Stimulated activated CD4-positive, alpha-beta T cell treated with anti-CD3 and anti-CD28 coated beads, Interleukin-15, amount 100 ng/mL, for 1 hour (primary cell): ENCODE measurements around the gene THSD7B.

Experiments used
- DNase-seq, 2 donors: peaks; one replicate each; pipeline ENCODE4 v3.0.0-alpha.2; 2020; ENCODE audit warnings: low read depth in 1 of 2, low spot score in 1 of 2

THSD7B gene

DNA sequence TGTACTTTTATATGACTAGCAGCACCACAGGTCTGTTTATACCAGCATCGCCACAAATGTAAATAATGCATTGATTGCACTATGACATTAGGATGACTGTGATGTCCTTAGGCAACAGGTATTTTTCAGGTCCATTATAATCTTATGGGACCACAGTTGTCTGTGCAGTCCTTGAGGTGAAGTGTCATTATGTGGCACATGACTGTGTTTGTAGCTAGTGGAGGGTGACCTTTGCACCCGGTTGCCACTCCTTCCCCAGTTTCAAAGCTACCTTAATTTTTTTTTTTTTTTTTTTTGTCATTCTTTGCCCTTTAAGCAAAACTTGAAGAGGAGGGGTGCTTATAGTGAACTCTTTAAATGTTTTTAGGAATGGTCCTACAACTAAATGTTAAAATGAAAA, 386.4 kb downstream of the THSD7B start:
- DNase-seq, result no peak

DNA sequence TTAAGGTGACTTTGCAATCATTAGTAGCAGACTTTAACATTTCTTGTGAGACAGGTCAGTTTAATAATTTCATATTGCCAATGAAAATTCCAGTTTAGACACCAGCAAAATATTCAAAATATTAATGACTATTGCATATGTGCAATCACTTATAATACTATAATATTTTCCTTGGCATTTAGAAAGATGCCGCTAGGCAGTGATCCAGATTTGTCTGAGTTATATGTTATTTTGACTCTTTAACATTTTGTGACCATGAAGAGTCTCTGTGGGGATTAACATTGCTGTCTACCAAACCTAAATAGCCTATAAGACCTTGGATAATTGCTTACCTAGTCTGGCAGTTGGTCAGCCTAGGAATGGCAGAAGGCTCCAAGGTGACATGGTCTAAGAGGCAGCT, 389.6 kb downstream of the THSD7B start:
- no peak for DNase-seq

DNA sequence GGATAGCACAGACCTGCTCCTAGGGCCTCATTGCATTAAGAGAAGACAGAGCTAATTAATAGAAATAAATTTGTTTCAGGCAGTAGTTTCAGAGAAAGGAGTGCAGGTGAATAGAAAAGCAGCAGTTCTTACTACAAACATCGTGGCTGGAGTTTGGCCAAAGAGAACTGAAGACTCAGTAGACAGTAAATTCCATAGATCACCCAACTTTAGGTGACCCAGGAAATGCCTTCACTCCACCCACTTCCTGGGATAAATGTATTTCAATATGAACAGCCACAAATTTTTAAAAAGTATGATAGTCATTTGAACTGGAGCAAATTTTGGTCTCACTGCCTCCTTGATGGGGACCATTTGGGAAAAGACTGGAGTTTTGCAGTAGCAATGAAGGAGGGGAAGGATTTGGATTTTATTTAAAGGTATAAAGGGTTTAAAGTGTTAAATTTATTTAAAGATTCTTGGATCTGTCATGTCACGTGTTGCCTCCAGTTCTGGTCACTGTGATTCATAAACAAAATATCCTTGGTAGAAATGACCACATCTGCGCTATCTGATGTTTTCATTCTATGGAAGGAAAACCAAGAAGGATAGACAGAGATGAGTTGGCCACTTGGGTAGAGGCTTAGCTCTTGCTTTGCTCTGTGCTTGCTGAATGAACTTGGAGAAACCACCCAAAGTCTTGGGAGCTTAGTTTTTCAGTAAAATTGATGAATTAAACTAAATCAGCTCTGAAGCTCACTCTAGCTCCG, 390.2 kb downstream of the THSD7B start:
- no peak for DNase-seq

DNA sequence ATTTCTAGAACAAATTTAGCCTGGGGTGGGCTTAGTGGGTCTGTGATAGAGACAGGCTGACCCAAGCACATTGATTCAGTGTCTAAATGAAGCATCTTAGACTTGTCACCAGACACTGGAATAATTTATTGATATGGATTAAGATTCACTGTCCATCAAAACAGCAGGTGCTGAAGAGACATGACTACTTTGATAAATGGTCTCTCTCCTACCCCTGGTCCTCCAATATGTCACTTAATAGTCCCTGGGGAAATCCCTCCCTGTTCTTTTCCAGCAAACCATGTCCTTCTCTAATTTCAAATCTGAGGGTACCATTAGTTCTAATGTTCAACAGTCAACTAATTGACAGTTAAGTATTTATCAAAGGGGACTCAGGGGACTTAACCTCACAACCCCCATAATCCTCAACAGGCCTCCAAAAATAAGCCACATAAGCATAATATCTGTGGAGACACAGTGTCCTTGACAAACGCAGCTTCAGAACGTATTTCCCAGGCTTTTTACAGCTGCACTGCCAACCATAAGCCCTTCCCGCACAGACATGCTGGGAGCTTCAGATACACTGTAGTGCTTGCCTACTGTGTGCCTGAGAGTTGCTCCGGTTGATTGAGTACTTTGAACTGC, 391.0 kb downstream of the THSD7B start:
- DNase-seq, result no peak

DNA sequence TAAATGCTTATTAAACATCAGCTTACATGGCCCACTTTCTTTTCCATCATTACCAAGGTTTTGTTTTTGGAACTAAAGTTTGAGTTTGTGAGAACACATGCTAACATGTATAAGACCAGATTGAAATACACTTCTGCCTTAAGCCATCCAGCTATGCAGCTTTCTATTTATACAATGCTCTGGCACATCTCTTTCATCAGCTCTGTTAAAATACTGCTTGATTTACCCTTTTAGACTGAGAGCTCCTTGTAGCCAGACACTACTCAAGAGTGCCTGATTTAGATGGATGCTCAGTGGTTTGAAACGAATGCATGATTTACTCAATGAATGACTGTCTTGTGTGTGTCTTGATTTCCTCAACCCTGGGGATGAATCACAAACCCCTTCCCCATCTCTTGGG, 392.5 kb downstream of the THSD7B start:
- DNase-seq, result no peak

DNA sequence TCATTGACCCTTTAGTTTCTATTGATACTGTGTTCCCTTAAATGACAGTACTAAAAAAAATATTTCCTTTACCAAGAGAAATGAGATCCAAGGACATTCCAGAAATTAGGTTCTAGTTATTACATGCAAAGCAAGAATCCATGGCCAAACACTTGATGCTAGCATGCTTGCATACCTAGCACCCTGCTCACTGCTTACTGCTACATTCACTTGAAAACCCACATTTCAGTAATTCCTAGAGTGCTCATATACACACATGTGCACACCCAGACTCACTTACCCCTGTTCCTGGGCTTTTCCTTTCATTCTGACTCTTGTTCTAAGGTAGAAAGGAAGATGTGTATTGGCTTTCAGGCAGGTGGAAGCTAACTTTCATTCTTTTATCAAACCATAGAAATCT, 395.9 kb downstream of the THSD7B start:
- DNase-seq, result no peak

DNA sequence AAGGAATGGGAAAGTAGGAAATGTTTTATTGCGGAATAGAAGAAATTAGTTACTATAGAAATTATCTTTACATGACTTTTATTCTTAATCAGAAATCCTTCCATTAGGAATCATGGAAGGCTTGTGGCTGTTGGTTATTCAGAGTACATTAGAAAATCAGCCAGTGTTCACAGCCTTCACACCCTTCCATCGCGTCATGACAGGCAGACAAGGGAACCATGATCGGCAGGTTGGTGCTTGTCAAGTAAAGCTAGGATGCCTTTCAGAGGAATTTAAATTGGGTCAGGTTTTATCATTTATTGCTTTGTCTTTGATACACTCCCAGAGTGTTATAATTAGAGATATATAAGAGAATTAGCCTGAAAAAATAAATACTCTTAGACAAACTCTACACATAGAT, 400.6 kb downstream of the THSD7B start:
- no peak for DNase-seq

DNA sequence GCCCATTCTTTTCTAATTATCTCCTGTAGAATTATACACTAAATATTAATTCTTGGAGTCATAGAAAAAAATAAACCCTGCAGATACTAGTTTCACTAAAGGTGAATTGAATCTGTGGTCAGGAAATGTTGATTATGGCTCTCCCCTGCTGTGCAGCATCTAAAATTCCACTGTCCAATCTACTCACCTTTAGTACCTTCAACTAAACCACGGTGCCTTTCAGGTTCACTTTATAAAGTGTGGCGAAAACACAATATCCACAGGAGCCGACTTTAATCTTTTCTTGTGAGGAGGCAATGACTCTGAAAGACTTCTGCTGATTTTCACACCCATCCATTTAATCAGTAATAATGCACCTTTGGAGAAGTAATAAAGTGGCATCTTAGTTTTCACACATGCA, 402.3 kb downstream of the THSD7B start:
- DNase-seq, result no peak

DNA sequence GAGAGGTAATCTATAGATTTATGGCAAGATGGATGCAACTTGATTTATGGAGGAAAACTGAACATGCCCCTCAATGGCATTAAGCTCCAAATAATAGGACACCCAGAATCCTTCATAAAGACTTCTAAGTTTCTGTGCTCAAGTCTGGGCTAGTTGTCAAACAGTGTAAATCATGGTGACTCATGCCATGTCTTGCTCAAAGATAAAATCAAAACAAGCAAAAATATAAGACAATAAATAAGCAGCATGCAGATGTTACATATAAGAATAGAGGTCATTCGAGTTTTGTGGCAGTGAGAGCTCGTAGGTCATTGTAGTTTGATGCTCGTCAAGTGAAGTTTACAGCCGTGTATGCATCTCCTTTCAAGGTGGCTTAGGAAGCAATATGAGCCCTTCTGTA, 403.2 kb downstream of the THSD7B start:
- DNase-seq, result no peak

DNA sequence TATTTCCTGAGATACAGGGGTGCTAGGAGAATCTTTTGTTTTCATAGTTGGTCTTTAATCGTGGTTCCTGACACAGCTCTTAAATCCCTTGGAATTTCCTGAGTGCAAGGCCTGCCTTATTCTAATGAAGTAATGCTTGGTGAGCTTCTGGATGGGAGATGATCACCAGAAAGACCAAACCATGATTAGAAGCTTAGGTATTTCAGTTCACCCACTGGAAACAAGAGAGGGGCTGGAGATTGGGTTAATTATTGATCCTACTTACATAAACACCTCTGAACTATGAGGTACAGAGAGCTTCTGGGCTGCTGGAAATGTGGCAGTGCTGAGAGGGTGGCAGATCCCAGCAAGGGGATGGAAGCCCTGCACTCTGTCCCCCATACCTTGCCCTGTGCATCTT, 406.8 kb downstream of the THSD7B start:
- DNase-seq, result no peak

DNA sequence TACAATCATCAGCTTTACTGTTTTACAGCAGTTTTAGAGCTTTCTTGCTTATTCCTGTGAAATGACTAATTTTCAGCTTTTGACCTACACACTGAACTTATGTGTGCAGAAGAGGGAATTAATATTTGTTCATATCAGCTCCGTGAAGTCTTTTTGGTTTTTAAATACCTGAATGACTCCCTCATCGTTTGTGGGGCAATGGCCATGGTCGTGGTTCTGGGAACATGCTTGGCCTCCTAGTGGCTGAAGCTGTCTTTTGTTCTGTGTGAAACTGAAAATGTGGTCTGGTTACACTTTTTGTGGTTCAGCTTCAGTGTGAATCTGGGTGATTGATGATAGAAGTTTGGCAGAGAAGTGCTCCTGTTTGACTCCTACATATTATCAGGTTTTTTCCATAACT, 408.1 kb downstream of the THSD7B start:
- no peak for DNase-seq

DNA sequence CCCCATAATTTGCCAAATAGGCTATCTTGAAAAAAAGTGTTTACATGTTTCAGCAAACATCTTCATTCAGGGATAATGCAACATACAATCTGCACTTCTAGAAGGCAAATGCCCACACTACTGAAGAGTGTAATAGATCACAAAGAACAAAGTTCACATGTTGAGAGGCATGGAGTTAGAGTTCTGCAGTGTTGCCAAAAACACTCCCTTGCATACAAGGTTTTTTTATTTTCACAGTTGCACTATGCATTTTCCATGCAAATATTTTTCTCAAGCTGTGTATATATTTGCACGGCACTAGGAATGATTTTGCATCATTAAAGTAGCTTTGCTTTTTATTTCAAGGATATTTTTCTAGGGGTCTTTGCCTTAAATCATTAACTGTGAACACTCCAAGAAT, 409.9 kb downstream of the THSD7B start:
- DNase-seq, result no peak

DNA sequence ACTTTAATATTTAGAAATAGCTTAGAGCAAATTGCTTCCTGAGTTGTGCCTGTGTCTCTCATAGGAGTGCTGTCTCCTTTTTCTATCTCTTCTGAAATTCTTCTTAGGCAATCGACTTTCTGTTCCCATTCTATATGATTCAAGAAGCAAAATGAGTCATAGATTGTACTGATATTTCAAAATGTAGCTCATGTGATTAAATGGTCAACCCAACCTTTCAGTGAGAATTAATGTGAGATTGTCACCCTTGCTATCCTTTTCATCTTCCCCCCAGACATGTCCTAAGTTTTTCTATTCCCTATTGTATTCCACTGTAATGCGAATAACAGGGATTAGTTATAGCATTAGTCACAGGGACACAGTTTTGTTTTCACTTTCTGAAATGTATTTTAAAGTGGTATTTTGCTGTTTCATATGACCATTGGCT, 413.6 kb downstream of the THSD7B start:
- no peak for DNase-seq

DNA sequence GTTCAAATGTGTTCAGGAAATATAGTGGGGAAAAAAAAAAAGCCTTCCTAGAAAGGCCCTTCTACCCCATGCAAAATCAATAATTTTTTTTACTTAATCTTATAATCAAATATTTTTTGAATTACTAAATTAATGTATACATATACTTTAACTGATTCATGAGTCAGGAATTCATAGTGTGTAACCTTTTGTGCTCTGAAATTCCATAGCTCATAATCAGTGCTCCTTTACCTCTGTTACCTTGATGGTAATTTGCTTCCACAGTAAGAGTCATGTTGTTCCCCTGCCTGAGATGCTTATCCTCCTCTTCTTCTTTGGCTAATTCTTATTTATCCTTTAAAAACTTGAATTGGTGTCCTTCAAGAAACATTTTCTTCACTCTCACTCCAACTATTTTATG, 414.2 kb downstream of the THSD7B start:
- no peak for DNase-seq

DNA sequence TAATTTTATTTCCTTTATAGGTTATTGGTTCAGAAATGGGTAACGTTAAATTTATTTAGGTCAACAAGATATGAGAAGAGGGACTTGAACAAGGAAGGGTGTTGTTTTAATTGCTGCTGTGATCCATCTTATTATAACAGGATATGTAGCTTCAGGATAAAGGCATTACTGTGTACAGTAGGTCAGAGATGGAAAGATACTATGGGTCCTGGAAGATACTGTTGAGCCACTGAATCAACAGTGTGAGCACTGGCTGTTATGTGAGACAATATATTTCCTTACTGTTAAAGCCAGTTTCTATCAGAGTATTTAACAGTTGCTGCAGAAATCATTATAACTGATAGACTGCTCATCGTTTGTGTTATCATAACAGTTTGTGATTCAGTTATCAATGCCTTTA, 414.7 kb downstream of the THSD7B start:
- DNase-seq, result no peak

DNA sequence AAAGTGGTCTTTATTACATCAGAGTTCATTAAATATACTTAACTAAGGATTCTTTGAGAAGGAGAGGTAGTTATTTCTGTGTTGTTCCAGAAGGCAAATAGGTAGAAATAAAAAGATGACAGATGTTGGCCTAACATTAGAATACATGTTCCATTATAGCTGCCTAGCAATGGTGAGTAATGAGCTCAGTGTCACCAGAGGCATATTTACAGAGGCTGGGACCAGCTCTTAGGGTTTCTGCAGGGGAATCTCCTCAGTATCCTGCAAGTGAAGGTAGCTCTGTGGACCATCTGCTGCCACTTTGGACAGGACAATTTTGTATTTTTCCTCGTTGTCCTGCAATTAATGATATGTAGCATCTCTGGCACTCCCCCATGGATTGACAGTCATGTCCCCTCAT, 416.0 kb downstream of the THSD7B start:
- DNase-seq, result no peak

DNA sequence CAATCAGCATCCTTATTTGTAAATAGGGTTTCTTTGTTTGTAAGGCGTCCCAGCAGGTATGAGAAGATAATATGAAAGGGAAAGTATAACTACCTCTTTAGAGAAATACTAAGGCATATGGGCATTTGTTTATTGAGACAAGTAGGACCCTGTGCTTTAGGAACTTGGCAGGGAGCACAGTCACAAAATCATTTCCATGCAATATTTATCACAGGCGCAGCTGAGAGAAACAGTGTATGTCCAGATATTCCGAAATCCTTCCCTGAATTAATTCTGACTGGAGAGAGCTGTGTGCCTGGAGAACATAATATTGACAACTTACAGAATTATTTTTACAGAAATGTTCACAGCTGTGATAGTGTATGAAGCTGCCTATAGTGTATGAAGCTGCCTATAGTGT, 416.7 kb downstream of the THSD7B start:
- no peak for DNase-seq

DNA sequence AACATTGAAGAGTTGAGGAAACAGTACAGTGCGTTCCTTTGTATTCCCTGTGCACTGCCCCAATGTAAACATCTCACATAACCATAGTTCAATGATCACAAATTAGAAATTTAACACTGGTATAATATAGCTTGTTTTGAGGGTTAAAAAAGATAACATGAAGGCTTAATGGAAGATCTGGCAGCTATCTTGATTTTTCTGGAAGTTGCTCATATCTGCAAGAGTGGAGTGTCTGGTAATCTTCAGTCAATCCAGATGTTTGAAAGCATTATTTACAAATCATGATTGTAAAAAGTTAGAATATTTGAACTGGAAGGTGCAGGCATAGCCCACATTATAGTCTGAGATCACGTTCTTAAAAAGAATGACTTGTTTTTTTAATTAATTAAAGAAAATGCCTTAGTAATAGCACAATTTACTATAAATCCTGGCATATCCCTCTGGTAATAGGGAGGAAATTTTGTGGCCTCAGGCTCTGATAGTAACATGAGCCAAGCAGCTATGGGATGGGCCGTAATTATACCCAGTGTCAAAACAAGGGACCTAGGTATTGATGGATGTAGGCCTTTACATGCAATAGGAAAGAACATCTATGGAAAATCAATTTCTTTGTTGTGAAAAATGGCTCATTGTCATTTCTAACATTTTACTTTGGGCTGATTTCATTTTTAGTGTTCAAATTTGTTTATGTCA, 418.0 kb downstream of the THSD7B start:
- no peak for DNase-seq

DNA sequence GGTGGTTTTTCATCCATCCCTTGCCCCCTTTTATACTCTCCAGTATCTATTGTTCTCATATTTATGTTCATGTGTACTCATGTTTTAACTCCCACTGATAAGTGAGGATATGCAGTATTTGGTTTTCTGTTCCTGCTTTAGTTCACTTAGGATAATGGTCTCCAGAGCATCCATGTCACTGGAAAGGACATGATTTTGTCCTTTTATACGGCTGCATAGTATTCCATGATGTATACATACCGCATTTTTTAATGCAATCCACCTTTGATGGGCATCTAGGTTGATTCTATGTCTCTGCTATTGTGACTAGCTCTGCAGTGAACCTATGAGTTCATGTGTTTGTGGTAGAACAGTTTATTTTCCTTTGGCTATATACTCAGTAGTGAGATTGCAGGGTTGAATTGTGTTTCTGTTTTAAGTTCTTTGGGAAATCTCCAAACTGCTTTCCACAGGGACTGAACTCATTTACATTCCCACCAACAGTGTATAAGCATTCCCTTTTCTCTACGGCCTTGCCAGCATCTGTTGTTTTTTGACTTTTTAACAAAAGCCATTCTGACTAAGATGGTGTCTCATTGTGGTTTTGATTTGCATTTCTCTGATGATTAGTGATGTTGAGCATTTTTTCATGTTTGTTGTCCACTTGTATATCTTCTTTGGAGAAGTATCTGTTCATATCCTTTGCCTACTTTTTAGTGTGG, 420.2 kb downstream of the THSD7B start:
- no peak for DNase-seq

DNA sequence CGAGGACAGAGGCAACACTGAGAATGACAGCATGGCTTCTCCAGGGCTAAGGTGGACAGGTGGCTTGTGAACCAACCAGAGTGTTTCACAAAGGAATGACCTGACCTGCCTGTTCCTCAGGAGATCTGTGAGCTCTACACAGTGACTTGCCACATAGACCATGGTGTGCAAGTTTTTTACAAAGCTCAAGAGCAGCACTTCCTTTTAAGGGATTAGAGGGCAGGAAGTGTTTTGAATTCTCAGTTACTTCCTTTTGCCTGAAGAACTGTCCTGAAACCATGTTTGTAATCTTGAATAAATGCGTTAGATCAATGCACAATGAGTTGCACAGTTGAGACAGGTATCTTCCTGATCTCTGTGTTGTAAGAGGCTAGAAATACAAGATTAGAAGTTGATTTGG, 421.9 kb downstream of the THSD7B start:
- DNase-seq, result no peak

DNA sequence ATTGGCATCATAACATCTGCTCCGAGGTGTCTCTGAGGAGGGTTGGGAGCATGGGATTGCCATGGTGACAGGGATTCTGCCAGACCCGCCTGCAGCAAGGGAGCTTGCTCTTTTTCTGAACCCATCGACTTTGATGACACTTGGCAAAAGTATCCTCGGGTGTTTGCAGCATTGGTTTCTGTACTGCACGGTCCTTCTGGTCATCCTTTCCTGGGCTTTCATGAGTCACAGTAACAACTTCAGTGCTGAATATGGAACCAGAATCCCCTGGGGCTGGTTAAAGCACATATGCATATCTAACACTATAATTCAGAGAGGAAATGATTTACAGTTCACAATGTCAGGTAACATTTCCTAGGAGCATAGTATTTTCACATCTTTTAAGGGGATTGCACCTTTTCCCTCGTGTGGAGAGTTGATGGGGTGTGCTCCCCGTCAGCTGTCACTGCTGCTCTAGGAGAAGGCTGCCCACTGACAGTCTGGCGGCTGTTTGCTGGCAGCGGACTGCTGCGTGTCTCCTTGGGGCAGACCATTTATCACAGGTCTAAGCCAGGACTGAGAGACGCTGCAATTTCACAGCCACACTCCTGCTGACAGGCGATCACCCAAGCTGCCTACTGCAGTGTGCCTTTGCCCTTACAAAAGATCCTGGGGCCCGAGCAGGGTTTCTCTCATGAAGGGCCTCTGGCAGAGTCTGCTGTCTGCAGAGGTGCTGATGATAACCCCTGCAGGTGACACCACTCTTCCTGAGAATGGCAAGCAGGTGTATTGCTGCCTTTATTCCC, 425.3 kb downstream of the THSD7B start:
- no peak for DNase-seq
